ENCODE data around the gene SEMA3E.

SEMA3E gene

GRCh38 chr7:83640731-83641537, 8.0 kb downstream of the SEMA3E start:
- DNase-seq (ENCODE audit: low read depth in 2 of 2) = no peak

- DNase-seq (ENCODE audit: low read depth in 2 of 2) = no peak
Observed at GRCh38 chr7:83640240-83640639, 8.7 kb downstream of the SEMA3E start.

- no peak for DNase-seq (ENCODE audit: low read depth in 2 of 2)
Observed at GRCh38 chr7:83633516-83633915, 15.4 kb downstream of the SEMA3E start.

GRCh38 chr7:83629117-83629880, 19.6 kb downstream of the SEMA3E start:
- no peak for DNase-seq (ENCODE audit: low read depth in 2 of 2)

- DNase-seq (ENCODE audit: low read depth in 2 of 2) = no peak
Observed at GRCh38 chr7:83617858-83618257, 31.1 kb downstream of the SEMA3E start.

GRCh38 chr7:83614112-83614511, 34.8 kb downstream of the SEMA3E start:
- DNase-seq (ENCODE audit: low read depth in 2 of 2) = no peak

GRCh38 chr7:83613232-83613631, 35.7 kb downstream of the SEMA3E start:
- peak in 1 of 2 experiments; percentile 16 for DNase-seq (ENCODE audit: low read depth in 2 of 2)

GRCh38 chr7:83611776-83612175, 37.2 kb downstream of the SEMA3E start:
- no peak for DNase-seq (ENCODE audit: low read depth in 2 of 2)

GRCh38 chr7:83610649-83611304, 38.2 kb downstream of the SEMA3E start:
- DNase-seq (ENCODE audit: low read depth in 2 of 2) = no peak

- DNase-seq (ENCODE audit: low read depth in 2 of 2) = no peak
Observed at GRCh38 chr7:83608716-83609115, 40.2 kb downstream of the SEMA3E start.

- DNase-seq (ENCODE audit: low read depth in 2 of 2) = no peak
Observed at GRCh38 chr7:83603649-83604048, 45.3 kb downstream of the SEMA3E start.

GRCh38 chr7:83599131-83599530, 49.8 kb downstream of the SEMA3E start:
- no peak for DNase-seq (ENCODE audit: low read depth in 2 of 2)

- no peak for DNase-seq (ENCODE audit: low read depth in 2 of 2)
Observed at GRCh38 chr7:83593921-83594475, 54.9 kb downstream of the SEMA3E start.

- no peak for DNase-seq (ENCODE audit: low read depth in 2 of 2)
Observed at GRCh38 chr7:83588602-83589240, 60.2 kb downstream of the SEMA3E start.

- no peak for DNase-seq (ENCODE audit: low read depth in 2 of 2)
Observed at GRCh38 chr7:83586281-83586680, 62.7 kb downstream of the SEMA3E start.

GRCh38 chr7:83581667-83582435, 67.1 kb downstream of the SEMA3E start:
- DNase-seq (ENCODE audit: low read depth in 2 of 2) = no peak

GRCh38 chr7:83579740-83580139, 69.2 kb downstream of the SEMA3E start:
- DNase-seq (ENCODE audit: low read depth in 2 of 2) = peak in 1 of 2 experiments; percentile 2

GRCh38 chr7:83575436-83575835, 73.5 kb downstream of the SEMA3E start:
- DNase-seq (ENCODE audit: low read depth in 2 of 2) = no peak

- DNase-seq (ENCODE audit: low read depth in 2 of 2) = no peak
Observed at GRCh38 chr7:83574616-83575015, 74.3 kb downstream of the SEMA3E start.

GRCh38 chr7:83562960-83563359, 86.0 kb downstream of the SEMA3E start:
- no peak for DNase-seq (ENCODE audit: low read depth in 2 of 2)

GRCh38 chr7:83562289-83562688, 86.7 kb downstream of the SEMA3E start:
- DNase-seq (ENCODE audit: low read depth in 2 of 2) = no peak
